WERI-Rb-1 (cell line): ENCODE data around the gene NRDC.
A peak's percentile ranks its signal among the peaks of the same experiment; 100 is the strongest.
"Not testable (repeated sequence)": the region's sequence is repeated elsewhere in the genome, so short reads cannot be mapped to it uniquely, and the experiment has no call there.

Source experiments
- DNase-seq: peaks from one replicate; pipeline ENCODE4 v3.0.0-alpha.2; 2020
- H3K27ac ChIP-seq: fragments of 250-450 bp; sonication (Bioruptor Pico); 2 replicates; pipeline ENCODE4 v1.5.1; 2020; ENCODE audit warnings: mild to moderate bottlenecking, moderate library complexity
- H3K27me3 ChIP-seq: fragments of 250-450 bp; sonication (Bioruptor Pico); 2 replicates; pipeline ENCODE4 v1.5.1; 2021; ENCODE audit warnings: mild to moderate bottlenecking, low read depth, moderate library complexity; ENCODE audit not compliant: insufficient read depth, severe bottlenecking
- H3K36me3 ChIP-seq: fragments of 250-450 bp; sonication (Bioruptor Pico); 2 replicates; pipeline ENCODE4 v1.5.1; 2020; ENCODE audit warnings: mild to moderate bottlenecking, moderate library complexity
- H3K4me3 ChIP-seq: 2 replicates; pipeline ENCODE4 v1.5.1; 2011; ENCODE audit warnings: low read depth, mild to moderate bottlenecking, control low read depth, low read length
- H3K9me3 ChIP-seq: fragments of 250-450 bp; sonication (Bioruptor Pico); 2 replicates; pipeline ENCODE4 v1.5.1; 2021; ENCODE audit warnings: mild to moderate bottlenecking, moderate library complexity; ENCODE audit not compliant: severe bottlenecking
- TF ChIP-seq, protein P1 (sequence below): IDR thresholded peaks from 2 replicates; pipeline ENCODE4 v1.5.1; 2011; ENCODE audit warnings: low read depth, mild to moderate bottlenecking, control low read depth, inconsistent platforms, low read length

Gene NRDC

GRCh38 chr1:51901151-51901550, 22.6 kb upstream of the NRDC start:
- TF ChIP-seq, protein P1, sequence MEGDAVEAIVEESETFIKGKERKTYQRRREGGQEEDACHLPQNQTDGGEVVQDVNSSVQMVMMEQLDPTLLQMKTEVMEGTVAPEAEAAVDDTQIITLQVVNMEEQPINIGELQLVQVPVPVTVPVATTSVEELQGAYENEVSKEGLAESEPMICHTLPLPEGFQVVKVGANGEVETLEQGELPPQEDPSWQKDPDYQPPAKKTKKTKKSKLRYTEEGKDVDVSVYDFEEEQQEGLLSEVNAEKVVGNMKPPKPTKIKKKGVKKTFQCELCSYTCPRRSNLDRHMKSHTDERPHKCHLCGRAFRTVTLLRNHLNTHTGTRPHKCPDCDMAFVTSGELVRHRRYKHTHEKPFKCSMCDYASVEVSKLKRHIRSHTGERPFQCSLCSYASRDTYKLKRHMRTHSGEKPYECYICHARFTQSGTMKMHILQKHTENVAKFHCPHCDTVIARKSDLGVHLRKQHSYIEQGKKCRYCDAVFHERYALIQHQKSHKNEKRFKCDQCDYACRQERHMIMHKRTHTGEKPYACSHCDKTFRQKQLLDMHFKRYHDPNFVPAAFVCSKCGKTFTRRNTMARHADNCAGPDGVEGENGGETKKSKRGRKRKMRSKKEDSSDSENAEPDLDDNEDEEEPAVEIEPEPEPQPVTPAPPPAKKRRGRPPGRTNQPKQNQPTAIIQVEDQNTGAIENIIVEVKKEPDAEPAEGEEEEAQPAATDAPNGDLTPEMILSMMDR = no peak
- no peaks in the 10 kb centered on the region for H3K36me3 ChIP-seq
- no peaks in the 10 kb centered on the region for H3K27me3 ChIP-seq
- DNase-seq = no peak
- H3K9me3 ChIP-seq = no peaks in the 10 kb centered on the region
- H3K4me3 ChIP-seq = no peak overlapping the region
- H3K27ac ChIP-seq = no peak overlapping the region

DNA sequence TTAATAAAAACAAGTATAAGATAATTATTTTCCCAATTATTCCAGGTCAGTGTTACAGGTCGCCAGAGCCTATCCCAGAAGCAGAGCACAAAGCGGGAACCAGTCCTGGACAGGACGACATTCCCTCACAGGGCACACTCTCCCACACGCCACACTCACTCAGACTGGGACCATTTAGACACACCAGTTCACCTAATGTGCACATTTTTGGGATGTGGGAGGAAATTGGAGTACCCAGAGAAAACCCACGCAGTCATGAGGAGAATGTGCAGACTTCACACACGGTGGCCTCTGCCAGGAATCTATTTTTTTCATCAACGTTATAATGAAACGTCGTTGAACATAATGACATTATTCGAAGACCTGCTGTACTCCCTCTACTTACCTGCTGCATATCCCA, 20.5 kb upstream of the NRDC start:
- no peak overlapping the region for H3K27ac ChIP-seq

GRCh38 chr1:51898090-51898734, 19.7 kb upstream of the NRDC start:
- Histone ChIP-seq H3K4me3 (no peak overlapping the region), H3K9me3 (peaks cover 3% of the 10 kb centered on the region), H3K27ac (no peak overlapping the region)

More for the DNA sequence above, 20.5 kb upstream of the NRDC start:
- Histone ChIP-seq H3K27me3 (no peaks in the 10 kb centered on the region), H3K9me3 (peaks cover 1% of the 10 kb centered on the region), H3K4me3 (no peak overlapping the region), H3K36me3 (no peaks in the 10 kb centered on the region)
- no peak for DNase-seq
- TF ChIP-seq, protein P1 = no peak

DNA sequence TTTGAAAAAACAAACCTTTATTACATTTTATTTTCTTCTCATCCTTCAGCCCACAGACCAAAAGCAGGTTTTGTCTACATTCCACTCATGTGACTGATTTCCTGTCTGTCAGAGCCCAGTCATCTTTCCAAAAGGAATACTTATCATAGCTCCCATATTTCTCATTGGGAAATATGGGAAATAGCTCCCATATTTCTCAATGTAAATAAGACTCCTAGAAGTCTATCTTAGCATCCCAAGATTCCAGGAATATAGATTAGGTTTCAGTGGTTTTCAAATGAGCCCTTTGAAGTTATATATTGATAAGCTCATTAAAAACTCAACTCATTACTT, 19.1 kb upstream of the NRDC start:
- TF ChIP-seq, protein P1 = no peak
- peaks cover 3% of the 10 kb centered on the region for H3K9me3 ChIP-seq
- H3K36me3 ChIP-seq = no peaks in the 10 kb centered on the region
- H3K4me3 ChIP-seq = no peak overlapping the region
- DNase-seq = no peak
- no peaks in the 10 kb centered on the region for H3K27me3 ChIP-seq
- no peak overlapping the region for H3K27ac ChIP-seq

More at GRCh38 chr1:51898090-51898734, 19.7 kb upstream of the NRDC start:
- no peaks in the 10 kb centered on the region for H3K27me3 ChIP-seq
- H3K36me3 ChIP-seq = no peaks in the 10 kb centered on the region
- no peak for DNase-seq
- TF ChIP-seq, protein P1 = no peak

- H3K27ac ChIP-seq, H3K9me3 ChIP-seq, H3K36me3 ChIP-seq, DNase-seq, H3K27me3 ChIP-seq, H3K4me3 ChIP-seq: not testable (repeated sequence)
Observed at GRCh38 chr1:51894748-51895147, 16.2 kb upstream of the NRDC start.

DNA sequence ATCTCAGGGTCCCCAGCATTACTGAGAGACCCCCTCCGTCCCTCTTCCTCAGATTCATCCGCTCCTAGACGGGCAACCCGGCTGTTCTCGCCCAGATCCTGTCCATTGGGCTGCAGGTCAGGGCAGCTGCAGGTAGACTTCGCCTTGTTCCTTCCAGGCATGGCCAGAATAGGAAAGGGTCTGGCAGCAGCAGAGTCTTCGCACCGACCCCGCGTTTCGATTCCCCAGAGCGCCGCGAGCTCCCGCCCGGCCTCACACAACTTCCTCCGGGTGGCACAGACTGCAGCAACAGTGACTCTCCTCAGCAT, 265 bp downstream of the NRDC start:
- Histone ChIP-seq H3K27me3 (no peaks in the 10 kb centered on the region), H3K36me3 (peaks cover 10% of the 10 kb centered on the region), H3K4me3 (peak overlapping the region; percentile 62), H3K9me3 (no peaks in the 10 kb centered on the region), H3K27ac (peak overlapping the region; percentile 90)
- TF ChIP-seq, protein P1 = no peak
- no peak for DNase-seq
